ENCODE results near the gene PARS2. TPM values are rescaled to one million over a fixed set of nuclear protein-coding genes. Genes with fewer than 3 reads are reported as not detected.
A peak's percentile ranks its signal among the peaks of the same experiment; 100 is the strongest.

Gene PARS2
- total and polyA plus RNA-seq, 5 experiments from 2014 or later, result 1.0 to 4.1 (median 3.2) TPM

DNA sequence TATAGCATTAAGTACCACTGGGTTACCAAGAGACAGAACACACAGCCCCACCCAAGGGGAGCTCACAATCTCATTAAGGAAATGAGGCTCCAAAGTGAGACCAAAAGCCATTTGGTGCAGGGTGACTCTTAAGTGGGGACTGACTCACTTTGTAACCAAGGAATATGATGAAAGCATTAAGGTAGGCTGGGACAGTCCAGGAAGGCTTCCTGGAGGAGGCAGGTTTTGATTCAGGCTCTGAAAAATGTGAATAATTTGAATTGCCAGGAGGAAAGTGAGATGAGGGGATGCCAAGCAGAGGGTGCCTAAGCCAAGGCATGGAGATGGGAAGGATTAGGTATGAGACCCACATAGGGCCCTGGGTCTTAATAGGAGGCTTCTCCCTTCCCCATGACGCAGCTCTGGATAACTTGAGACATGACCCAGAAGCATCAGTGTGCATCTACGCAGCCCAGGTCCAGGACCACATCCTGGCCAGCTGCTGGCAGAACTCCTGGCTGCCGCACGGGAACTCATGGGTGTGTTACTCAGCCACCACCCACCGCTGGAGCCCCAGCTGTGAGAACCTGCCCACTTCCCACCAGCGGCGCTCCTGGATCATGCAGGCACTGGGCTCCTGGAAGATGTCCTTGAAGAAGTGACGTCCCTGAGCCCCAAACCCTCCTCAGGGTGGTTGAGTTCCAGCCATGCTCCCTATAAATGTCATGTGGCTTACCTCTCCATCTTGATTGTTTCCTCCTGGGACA, 54.6 kb downstream of the PARS2 start:
- Mint-ChIP-seq H3K27ac (no peak overlapping the region), H3K36me3 (peaks cover 0 to 2% (median 0%) of the 10 kb centered on the region in 3 donors), H3K27me3 (peaks cover 6 to 20% (median 12%) of the 10 kb centered on the region in 5 donors), H3K9me3 (peaks cover 0 to 2% (median 0%) of the 10 kb centered on the region in 9 donors), H3K4me1 (peaks cover 0 to 4% (median under 1%) of the 10 kb centered on the region in 4 donors), H3K4me3 (no peak overlapping the region)
- POLR2A ChIA-PET, result no interaction called here
- DNase-seq, result no peak
- no peak for ATAC-seq

- Mint-ChIP-seq H3K4me3 (no peak overlapping the region), H3K36me3 (peaks cover 0 to 2% (median 0%) of the 10 kb centered on the region in 3 donors), H3K9me3 (peaks cover 0 to 2% (median 0%) of the 10 kb centered on the region in 9 donors), H3K4me1 (no peaks in the 10 kb centered on the region), H3K27ac (peak overlapping the region in 2 of 10 donors; percentile 53 to 74), H3K27me3 (peaks cover 6 to 22% (median 12%) of the 10 kb centered on the region in 5 donors)
- POLR2A ChIA-PET, result no interaction called here
- DNase-seq (no peak), ATAC-seq (no peak)
These were observed 55.9 kb downstream of the PARS2 start for GRCh38 chr1:54708385-54708784.

Other genes with a start within 250 kb of the PARS2 start
- under 1 TPM; 0.22 to 0.31 TPM for gene ACOT11, start 216.3 kb downstream of the PARS2 start, total RNA-seq
- gene ACOT11, start 216.3 kb downstream of the PARS2 start, polyA plus RNA-seq, result under 1 TPM in 1 of 3 donors, not detected in 2; 0.07 TPM
- not detected for gene FAM151A, start 141.0 kb downstream of the PARS2 start, total RNA-seq
- gene FAM151A, start 141.0 kb downstream of the PARS2 start, polyA plus RNA-seq, result not detected
- under 1 TPM in 1 of 2 experiments, not detected in 1; 0.18 TPM for gene MROH7, start 122.7 kb downstream of the PARS2 start, total RNA-seq
- gene MROH7, start 122.7 kb downstream of the PARS2 start, polyA plus RNA-seq, result not detected
- 10 to 100 TPM; 22.4 to 23.0 TPM for gene TTC4, start 48.7 kb downstream of the PARS2 start, total RNA-seq
- gene TTC4, start 48.7 kb downstream of the PARS2 start, polyA plus RNA-seq, result 10 to 100 TPM; 18.7 to 23.2 (median 22.6) TPM
- 10 to 100 TPM; 10.8 to 12.6 TPM for gene TTC22, start 36.8 kb upstream of the PARS2 start, total RNA-seq
- gene TTC22, start 36.8 kb upstream of the PARS2 start, polyA plus RNA-seq, result 1 to 10 TPM; 1.7 to 3.2 (median 2.9) TPM
- gene DHCR24, start 122.7 kb upstream of the PARS2 start, total RNA-seq, result 1 to 10 TPM; 4.0 to 4.2 TPM
- 1 to 10 TPM; 1.8 to 3.4 (median 3.4) TPM for gene DHCR24, start 122.7 kb upstream of the PARS2 start, polyA plus RNA-seq
- not detected for gene TMEM61, start 216.1 kb upstream of the PARS2 start, total RNA-seq
- gene TMEM61, start 216.1 kb upstream of the PARS2 start, polyA plus RNA-seq, result not detected
- gene BSND, start 234.4 kb upstream of the PARS2 start, total RNA-seq, result not detected
- gene BSND, start 234.4 kb upstream of the PARS2 start, polyA plus RNA-seq, result not detected